ENCODE measurements around the gene MGAT4A. TPM values are rescaled to one million over a fixed set of nuclear protein-coding genes. Genes with fewer than 3 reads are reported as not detected.

Gene MGAT4A
- total RNA-seq, 4 donors from 2014 or later = 20.4 to 59.6 (median 39.8) TPM

DNA sequence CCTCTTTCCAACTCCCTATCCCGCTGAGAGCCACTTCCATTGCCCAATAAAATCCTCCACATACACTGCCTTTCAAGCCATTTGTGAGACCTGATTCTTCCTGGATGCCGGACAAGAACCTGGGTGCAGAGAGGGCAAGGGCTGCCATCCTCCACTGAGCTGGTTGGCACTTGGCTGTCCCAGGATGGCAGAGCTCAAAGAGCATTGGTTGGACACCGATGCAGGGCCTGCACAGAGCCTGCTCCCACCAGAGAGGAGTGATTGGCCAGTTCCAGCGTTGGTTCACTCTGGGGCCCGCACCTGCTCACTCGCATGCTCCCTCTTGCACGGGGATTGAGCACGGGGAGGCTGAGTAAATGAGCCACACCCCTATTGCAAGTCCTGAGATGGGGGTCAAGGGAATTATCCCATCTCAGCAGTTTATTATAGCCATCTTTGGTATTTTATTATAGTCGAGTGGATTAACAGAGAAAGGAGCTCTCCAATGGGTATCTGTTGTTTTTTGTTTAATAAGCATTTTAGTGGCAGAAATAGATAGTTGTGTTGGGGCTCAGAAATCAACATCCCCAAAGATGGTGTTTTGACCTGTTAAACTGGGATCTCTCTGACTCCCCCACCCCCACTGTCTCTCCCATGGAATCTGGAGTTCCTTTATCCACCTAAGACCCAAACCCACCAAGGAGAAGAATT, 19.8 kb upstream of the MGAT4A start:
- Histone ChIP-seq H3K4me1 (no peaks in the 10 kb centered on the region), H3K27me3 (no peaks in the 10 kb centered on the region), H3K4me3 (replicated peaks in 1 of 3) (no peak overlapping the region), H3K36me3 (no peaks in the 10 kb centered on the region), H3K9me3 (no peaks in the 10 kb centered on the region), H3K27ac (no peak overlapping the region)
- 92 to 95% methylated on average over 9 of the region's 9 CpGs for WGBS, 2 donors
- TF ChIP-seq, protein P1, sequence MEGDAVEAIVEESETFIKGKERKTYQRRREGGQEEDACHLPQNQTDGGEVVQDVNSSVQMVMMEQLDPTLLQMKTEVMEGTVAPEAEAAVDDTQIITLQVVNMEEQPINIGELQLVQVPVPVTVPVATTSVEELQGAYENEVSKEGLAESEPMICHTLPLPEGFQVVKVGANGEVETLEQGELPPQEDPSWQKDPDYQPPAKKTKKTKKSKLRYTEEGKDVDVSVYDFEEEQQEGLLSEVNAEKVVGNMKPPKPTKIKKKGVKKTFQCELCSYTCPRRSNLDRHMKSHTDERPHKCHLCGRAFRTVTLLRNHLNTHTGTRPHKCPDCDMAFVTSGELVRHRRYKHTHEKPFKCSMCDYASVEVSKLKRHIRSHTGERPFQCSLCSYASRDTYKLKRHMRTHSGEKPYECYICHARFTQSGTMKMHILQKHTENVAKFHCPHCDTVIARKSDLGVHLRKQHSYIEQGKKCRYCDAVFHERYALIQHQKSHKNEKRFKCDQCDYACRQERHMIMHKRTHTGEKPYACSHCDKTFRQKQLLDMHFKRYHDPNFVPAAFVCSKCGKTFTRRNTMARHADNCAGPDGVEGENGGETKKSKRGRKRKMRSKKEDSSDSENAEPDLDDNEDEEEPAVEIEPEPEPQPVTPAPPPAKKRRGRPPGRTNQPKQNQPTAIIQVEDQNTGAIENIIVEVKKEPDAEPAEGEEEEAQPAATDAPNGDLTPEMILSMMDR (IDR thresholded peaks at IDR 0.05) = no peak
- no peak for TF ChIP-seq POLR2A (IDR thresholded peaks at IDR 0.05)
- no peak for DNase-seq
- intact Hi-C loops (cut with DNase I) = no loop called here

DNA sequence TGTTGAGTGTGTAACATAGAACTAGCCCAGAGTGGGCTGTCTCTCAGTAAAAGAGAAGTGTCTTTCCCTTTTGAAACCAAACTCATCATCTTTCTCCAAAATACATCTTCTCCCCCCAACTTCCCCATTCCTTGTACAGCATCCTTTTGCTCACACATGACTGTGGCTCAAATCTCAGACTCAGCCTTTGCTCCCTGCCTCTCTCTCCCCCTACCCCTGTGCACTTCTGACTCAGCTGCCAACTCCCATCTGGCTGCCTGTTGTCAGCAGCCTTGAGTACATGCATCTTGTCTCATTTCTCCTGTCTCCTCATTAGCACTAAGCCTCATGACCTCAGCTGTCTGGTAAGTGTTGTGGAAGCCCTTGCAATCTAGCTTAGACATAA, 18.1 kb upstream of the MGAT4A start:
- peaks cover 0 to 6% of the 10 kb centered on the region in 2 donors for H3K4me1 ChIP-seq
- no peaks in the 10 kb centered on the region for H3K27me3 ChIP-seq
- no peak overlapping the region for H3K4me3 ChIP-seq (replicated peaks in 1 of 3)
- no peaks in the 10 kb centered on the region for H3K36me3 ChIP-seq
- intact Hi-C loops (cut with DNase I) = no loop called here
- H3K9me3 ChIP-seq = no peaks in the 10 kb centered on the region
- H3K27ac ChIP-seq = no peak overlapping the region
- DNase-seq = no peak
- no peak for TF ChIP-seq POLR2A (IDR thresholded peaks at IDR 0.05)
- TF ChIP-seq, protein P1 (IDR thresholded peaks at IDR 0.05) = no peak

DNA sequence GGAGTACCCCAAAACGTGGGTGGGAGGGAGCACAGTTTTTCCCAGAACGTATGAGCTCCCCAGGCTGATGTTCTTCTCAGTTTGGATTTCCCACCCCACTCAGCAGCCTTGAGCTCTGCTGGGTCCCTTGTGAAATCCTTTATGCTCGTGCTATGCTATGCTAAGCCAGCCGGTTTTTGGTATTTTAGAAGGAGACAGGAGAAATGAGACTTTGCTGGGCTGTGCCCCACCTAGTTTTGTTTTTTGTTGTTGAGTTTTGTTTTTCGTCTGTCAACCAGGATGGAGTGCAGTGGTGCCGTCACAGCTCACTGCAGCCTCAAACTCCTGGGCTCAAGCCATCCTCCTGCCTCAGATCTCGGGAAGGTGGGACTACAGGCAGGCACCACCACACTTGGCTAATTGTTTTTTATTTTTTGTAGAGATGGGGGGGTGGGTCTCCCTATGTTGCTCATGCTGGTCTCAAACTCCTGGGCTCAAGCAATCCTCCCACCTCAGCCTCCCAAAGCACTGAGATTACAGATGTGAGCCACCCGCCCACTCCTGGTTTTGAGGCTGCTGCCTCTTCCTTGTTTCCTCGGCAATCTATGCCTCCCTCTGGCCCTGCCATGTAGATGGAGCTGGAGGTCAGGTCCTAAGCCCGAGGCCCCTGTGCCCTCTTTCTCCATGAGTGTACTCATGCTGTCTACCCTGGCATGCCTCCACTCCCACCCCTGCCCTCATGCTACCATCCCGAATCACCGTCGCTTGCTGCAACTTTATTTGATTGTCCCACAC, 17.5 kb upstream of the MGAT4A start:
- no peak overlapping the region for H3K27ac ChIP-seq
- DNase-seq = no peak
- H3K9me3 ChIP-seq = no peaks in the 10 kb centered on the region
- TF ChIP-seq, protein P1 (IDR thresholded peaks at IDR 0.05) = no peak
- no peak for TF ChIP-seq POLR2A (IDR thresholded peaks at IDR 0.05)
- H3K36me3 ChIP-seq = no peaks in the 10 kb centered on the region
- intact Hi-C loops (cut with DNase I) = no loop called here
- H3K27me3 ChIP-seq = no peaks in the 10 kb centered on the region
- H3K4me1 ChIP-seq = peaks cover 0 to 6% of the 10 kb centered on the region in 2 donors
- 78 to 87% methylated on average over 13 of the region's 13 CpGs for WGBS, 2 donors
- no peak overlapping the region for H3K4me3 ChIP-seq (replicated peaks in 1 of 3)

DNA sequence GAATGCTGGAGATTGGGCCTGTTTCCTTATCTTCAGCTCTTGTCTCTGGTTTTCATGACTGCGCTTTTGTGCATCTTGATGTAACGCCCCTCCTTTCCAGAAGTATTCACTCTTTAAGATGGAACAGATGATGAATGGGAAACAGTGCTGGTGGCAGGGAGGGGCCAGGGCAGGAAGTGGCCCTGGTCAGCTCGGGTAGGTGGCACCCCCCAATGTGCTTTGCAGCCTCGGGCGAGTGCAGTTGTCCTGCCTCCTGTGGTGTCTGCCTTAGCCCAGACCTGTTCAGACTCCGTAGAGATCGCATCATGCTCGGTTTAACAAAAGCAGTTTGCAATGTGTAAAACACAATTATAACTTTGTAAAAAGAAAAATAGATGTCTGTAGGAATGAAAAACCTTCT, 17.0 kb upstream of the MGAT4A start:
- intact Hi-C loops (cut with DNase I) = no loop called here
- no peaks in the 10 kb centered on the region for H3K27me3 ChIP-seq
- 62 to 65% methylated on average over 8 of the region's 8 CpGs for WGBS, 2 donors
- no peak overlapping the region for H3K4me3 ChIP-seq (replicated peaks in 1 of 3)
- TF ChIP-seq POLR2A (IDR thresholded peaks at IDR 0.05) = no peak
- TF ChIP-seq, protein P1 (IDR thresholded peaks at IDR 0.05) = no peak
- peaks cover 0 to 6% of the 10 kb centered on the region in 2 donors for H3K4me1 ChIP-seq
- no peak for DNase-seq
- H3K9me3 ChIP-seq = no peaks in the 10 kb centered on the region
- no peak overlapping the region for H3K27ac ChIP-seq
- no peaks in the 10 kb centered on the region for H3K36me3 ChIP-seq

DNA sequence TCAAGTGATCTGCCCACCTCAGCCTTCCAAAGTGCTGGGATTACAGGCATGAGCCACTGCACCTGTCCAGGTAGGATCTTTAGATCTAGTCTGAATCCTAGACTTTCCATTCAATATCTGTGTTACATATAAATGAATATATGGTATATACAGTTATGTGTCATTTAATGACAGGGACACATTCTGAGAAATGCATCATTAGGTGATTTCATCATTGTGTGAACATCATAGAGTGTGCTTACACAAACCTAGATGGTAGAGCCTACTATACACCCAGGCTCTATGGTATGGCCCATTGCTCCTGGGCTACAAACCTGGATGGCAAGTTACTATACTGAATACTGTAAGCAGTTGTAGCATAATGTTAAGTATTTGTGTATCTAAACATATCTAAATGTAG, 15.5 kb upstream of the MGAT4A start:
- H3K4me3 ChIP-seq (replicated peaks in 1 of 3) = no peak overlapping the region
- TF ChIP-seq POLR2A (IDR thresholded peaks at IDR 0.05) = no peak
- TF ChIP-seq, protein P1 (IDR thresholded peaks at IDR 0.05) = no peak
- intact Hi-C loops (cut with DNase I) = no loop called here

More for the DNA sequence above, 15.5 kb upstream of the MGAT4A start:
- Histone ChIP-seq H3K9me3 (no peaks in the 10 kb centered on the region), H3K27me3 (no peaks in the 10 kb centered on the region), H3K27ac (no peak overlapping the region), H3K4me1 (peaks cover 0 to 6% of the 10 kb centered on the region in 2 donors), H3K36me3 (no peaks in the 10 kb centered on the region)
- no peak for DNase-seq
